H1 (cell line): ENCODE results near the gene UNC5B. TPM values are rescaled to one million over a fixed set of nuclear protein-coding genes. Genes with fewer than 3 reads are reported as not detected.

Experiments
- CTCF ChIA-PET: fragments of 300-600 bp; sonication (Branson Sonifier 250); formaldehyde crosslinking; loops from one replicate; lab custom pipeline; 2021; ENCODE audit not compliant: partially characterized antibody; lab: Charles Lee
- POLR2A ChIA-PET: fragments of 300-600 bp; sonication (Branson Sonifier 250); formaldehyde crosslinking; loops from one replicate; lab custom pipeline; 2021; ENCODE audit warnings: inconsistent platforms; ENCODE audit not compliant: partially characterized antibody; lab: Charles Lee
- DNase-seq, 2 experiments: peaks; one replicate each; pipeline versions ENCODE4 v3.0.0 to v3.0.0-alpha.2; 2010 to 2022; ENCODE audit warnings: low spot score in 2 of 2, low read depth in 1 of 2, mixed read lengths in 1 of 2
- FAIRE-seq: peaks from 2 replicates; lab custom pipeline; 2011; peaks lifted over from hg19 to GRCh38; lab: Jason Lieb, UNC
- H2AFZ ChIP-seq: 2 replicates; pipeline ENCODE4 v1.8.1; 2012; ENCODE audit warnings: low read length, inconsistent platforms
- H2AK5ac ChIP-seq: 2 replicates; pipeline ENCODE4 v1.6.1; 2013; ENCODE audit warnings: low read depth, low read length
- H2BK120ac ChIP-seq: replicated peaks from 2 replicates; pipeline ENCODE3; 2013; ENCODE audit warnings: low read depth, low read length, inconsistent platforms
- H2BK12ac ChIP-seq: 2 replicates; pipeline ENCODE4 v1.6.1; 2013; ENCODE audit warnings: low read depth, low read length
- H2BK15ac ChIP-seq: 2 replicates; pipeline ENCODE4 v1.6.1; 2013; ENCODE audit warnings: low read length
- H2BK20ac ChIP-seq: 2 replicates; pipeline ENCODE4 v1.6.1; 2013; ENCODE audit warnings: low read length
- H2BK5ac ChIP-seq: 2 replicates; pipeline ENCODE4 v1.6.1; 2013; ENCODE audit warnings: low read depth, low read length
- H3K14ac ChIP-seq: 2 replicates; pipeline ENCODE4 v1.6.1; 2013; ENCODE audit warnings: inconsistent platforms; ENCODE audit not compliant: insufficient read length
- H3K18ac ChIP-seq: 2 replicates; pipeline ENCODE4 v1.6.1; 2013; ENCODE audit warnings: low read length; ENCODE audit errors: extremely low read depth
- H3K23ac ChIP-seq: 2 replicates; pipeline ENCODE4 v1.6.1; 2013; ENCODE audit warnings: inconsistent platforms; ENCODE audit not compliant: insufficient read length
- H3K23me2 ChIP-seq: 2 replicates; pipeline ENCODE4 v1.6.1; 2013; ENCODE audit warnings: low read depth, low read length
- H3K27ac ChIP-seq: 2 replicates; pipeline ENCODE4 v1.6.1; 2011; ENCODE audit warnings: low read depth, low read length, inconsistent platforms
- H3K27me3 ChIP-seq, 4 experiments: replicated peaks in 1 of 4; 1 replicate in 1 of 4; 2 replicates in 3 of 4; pipeline versions ENCODE4 v1.6.1 to v1.8.1; 2011 to 2013; ENCODE audit warnings: low read length in 3 of 4, mild to moderate bottlenecking in 3 of 4, inconsistent platforms in 2 of 4, mixed read lengths in 2 of 4, moderate library complexity in 1 of 4; ENCODE audit not compliant: control insufficient read depth in 3 of 4, insufficient read depth in 3 of 4; ENCODE audit errors: extremely low read depth in 1 of 4
- H3K36me3 ChIP-seq, 4 experiments: 2 replicates each; pipeline versions ENCODE4 v1.6.1 to v1.8.1; 2011 to 2013; ENCODE audit warnings: mild to moderate bottlenecking in 4 of 4, low read length in 3 of 4, moderate library complexity in 2 of 4, control low read depth in 1 of 4, inconsistent platforms in 1 of 4; ENCODE audit not compliant: insufficient read depth in 4 of 4, control insufficient read depth in 2 of 4
- H3K4ac ChIP-seq: replicated peaks from 2 replicates; pipeline ENCODE3; 2013; ENCODE audit warnings: low read length, low read depth, mixed read lengths, inconsistent platforms; ENCODE audit not compliant: insufficient read length
- H3K4me1 ChIP-seq, 4 experiments: replicated peaks in 1 of 4; 1 replicate in 1 of 4; 2 replicates in 3 of 4; pipeline versions ENCODE4 v1.6.1 to v1.8.1; 2011 to 2013; ENCODE audit warnings: low read length in 3 of 4, inconsistent platforms in 2 of 4, mixed read lengths in 1 of 4; ENCODE audit not compliant: insufficient read depth in 4 of 4, control insufficient read depth in 3 of 4
- H3K4me2 ChIP-seq, 2 experiments: 2 replicates each; pipeline versions ENCODE4 v1.6.1 to v1.8.1; 2011 to 2013; ENCODE audit warnings: low read depth in 2 of 2, low read length in 2 of 2, control low read depth in 1 of 2, inconsistent platforms in 1 of 2, mild to moderate bottlenecking in 1 of 2; ENCODE audit not compliant: insufficient read depth in 1 of 2
- H3K4me3 ChIP-seq, 4 experiments: fragments of 200-600, 300-600 bp in 1 of 4; sonication (generic), shearing (Covaris generic), sonication (Bioruptor Twin) in 1 of 4; 2 replicates each; pipeline versions ENCODE4 v1.5.1 to v1.8.1; 2011 to 2016; ENCODE audit warnings: low read length in 4 of 4, low read depth in 3 of 4, control low read depth in 2 of 4, inconsistent platforms in 2 of 4, mild to moderate bottlenecking in 2 of 4, mixed read lengths in 1 of 4, moderate library complexity in 1 of 4; ENCODE audit not compliant: insufficient read depth in 2 of 4; ENCODE audit errors: extremely low read depth in 1 of 4
- H3K56ac ChIP-seq: replicated peaks from 2 replicates; pipeline ENCODE3; 2013; ENCODE audit warnings: low read depth, mild to moderate bottlenecking, mixed read lengths, low read length, inconsistent platforms; ENCODE audit not compliant: insufficient read length
- H3K79me1 ChIP-seq: 2 replicates; pipeline ENCODE4 v1.6.1; 2013; ENCODE audit warnings: low read depth, low read length, control low read depth
- H3K79me2 ChIP-seq, 2 experiments: 2 replicates each; pipeline versions ENCODE4 v1.6.1 to v1.8.1; 2012 to 2013; ENCODE audit warnings: low read length in 2 of 2, mild to moderate bottlenecking in 2 of 2, inconsistent platforms in 1 of 2; ENCODE audit not compliant: insufficient read depth in 2 of 2, control insufficient read depth in 1 of 2
- H3K9ac ChIP-seq, 4 experiments: replicated peaks in 1 of 4; 1 replicate in 1 of 4; 2 replicates in 3 of 4; pipeline versions ENCODE4 v1.6.1 to v1.8.1; 2011 to 2013; ENCODE audit warnings: low read depth in 3 of 4, low read length in 3 of 4, control low read depth in 2 of 4, mild to moderate bottlenecking in 2 of 4, moderate library complexity in 2 of 4, inconsistent platforms in 1 of 4; ENCODE audit errors: extremely low read depth in 1 of 4
- H3K9me3 ChIP-seq, 2 experiments: 2 replicates each; pipeline versions ENCODE4 v1.6.1 to v1.8.1; 2012 to 2013; ENCODE audit warnings: mild to moderate bottlenecking in 2 of 2, moderate library complexity in 2 of 2, control low read depth in 1 of 2, inconsistent platforms in 1 of 2, low read depth in 1 of 2, low read length in 1 of 2, mixed read lengths in 1 of 2; ENCODE audit not compliant: insufficient read depth in 2 of 2
- H4K20me1 ChIP-seq, 2 experiments: replicated peaks in 1 of 2; 2 replicates each; pipeline versions ENCODE3 to v1.8.1; 2011 to 2013; ENCODE audit warnings: inconsistent platforms in 2 of 2, low read length in 2 of 2, mild to moderate bottlenecking in 1 of 2; ENCODE audit not compliant: insufficient read depth in 2 of 2, control insufficient read depth in 1 of 2
- H4K5ac ChIP-seq: 2 replicates; pipeline ENCODE4 v1.6.1; 2013; ENCODE audit warnings: low read length, low read depth, mixed read lengths, inconsistent platforms; ENCODE audit not compliant: insufficient read length
- H4K8ac ChIP-seq: 2 replicates; pipeline ENCODE4 v1.8.0; 2013; ENCODE audit warnings: mild to moderate bottlenecking, moderate library complexity, low read length, inconsistent platforms; ENCODE audit not compliant: insufficient read depth; ENCODE audit errors: extremely low read depth
- H4K91ac ChIP-seq: replicated peaks from 2 replicates; pipeline ENCODE3; 2013; ENCODE audit warnings: low read length, mixed read lengths, inconsistent platforms; ENCODE audit not compliant: insufficient read length
- ATF2 ChIP-seq: IDR thresholded peaks from 2 replicates; pipeline ENCODE4 v1.6.1; 2012; ENCODE audit warnings: low read length, inconsistent platforms
- CTBP2 ChIP-seq: IDR thresholded peaks from 2 replicates; pipeline ENCODE4 v1.7.0; 2011; ENCODE audit warnings: borderline replicate concordance, mild to moderate bottlenecking, moderate library complexity, mixed read lengths, low read length; ENCODE audit not compliant: insufficient read depth, insufficient read length
- EGR1 ChIP-seq: IDR thresholded peaks from 2 replicates; pipeline ENCODE4 v1.6.1; 2011; ENCODE audit warnings: low read depth, low read length, borderline replicate concordance
- NRF1 ChIP-seq: IDR thresholded peaks from 2 replicates; pipeline ENCODE4 v1.6.1; 2011; ENCODE audit warnings: mild to moderate bottlenecking, low read depth, low read length, improper control_type of control experiment
- SP2 ChIP-seq: IDR thresholded peaks from 2 replicates; pipeline ENCODE4 v1.6.1; 2012; ENCODE audit warnings: mild to moderate bottlenecking, low read length, inconsistent platforms
- SUZ12 ChIP-seq: fragments of 200-600 bp; sonication (generic); IDR thresholded peaks from 2 replicates; pipeline ENCODE4 v1.6.1; 2012; ENCODE audit warnings: mild to moderate bottlenecking, inconsistent platforms, low read length, moderate library complexity, mixed read lengths
- TAF7 ChIP-seq: optimal IDR thresholded peaks from 2 replicates; pipeline ENCODE3; 2011; ENCODE audit warnings: low read depth, mild to moderate bottlenecking, inconsistent platforms, low read length, moderate library complexity, borderline replicate concordance
- WGBS, 2 experiments: shearing (Covaris generic) in 1 of 2; methylation state at CpG; one replicate each; pipeline versions ENCODE4 v1.1.6 to v1.1.7; 2013 to 2015; ENCODE audit warnings: low lambda C conversion rate in 2 of 2, mixed read lengths in 2 of 2, inconsistent platforms in 1 of 2, low coverage in 1 of 2, missing lambda C conversion rate in 1 of 2; ENCODE audit not compliant: insufficient replicate concordance in 2 of 2, insufficient coverage in 1 of 2, insufficient read length in 1 of 2; ENCODE audit errors: extremely low coverage in 1 of 2, missing lambda C conversion rate in 1 of 2; 5-methylcytosine and 5-hydroxymethylcytosine counted together
- polyA plus RNA-seq, 7 experiments: library from polyadenylated mRNA; depleted of rRNA in 3 of 7; stranded (reverse) in 5 of 7; unstranded in 2 of 7; fragments of >200 nt in 5 of 7; fragments of 200-250 nt in 2 of 7; gene quantifications; 1 replicate in 5 of 7; 2 replicates in 1 of 7; 4 replicates in 1 of 7; pipeline versions ENCODE4 v1.2.1 to v1.2.3, GENCODE V29; 2011 to 2013; ENCODE audit warnings: missing spikeins in 2 of 7, mixed read lengths in 2 of 7
- total RNA-seq: library from RNA; stranded (reverse); fragmentation: NEBNext Ultra II Directional; extraction: Animal tissue kit (Norgen Biotek cat#: 25700); gene quantifications from 2 replicates; pipeline ENCODE4 v1.2.1, GENCODE V29; 2021
- TF ChIP-seq, protein P1 (sequence below): IDR thresholded peaks from 2 replicates; pipeline ENCODE4 v1.6.1; 2012; ENCODE audit warnings: inconsistent platforms

Gene UNC5B
- total and polyA plus RNA-seq, 2 of the 8 experiments (the other 6 are each of a cell fraction or from before 2014, with no cell fraction given) = 27.9 to 31.8 TPM

DNA sequence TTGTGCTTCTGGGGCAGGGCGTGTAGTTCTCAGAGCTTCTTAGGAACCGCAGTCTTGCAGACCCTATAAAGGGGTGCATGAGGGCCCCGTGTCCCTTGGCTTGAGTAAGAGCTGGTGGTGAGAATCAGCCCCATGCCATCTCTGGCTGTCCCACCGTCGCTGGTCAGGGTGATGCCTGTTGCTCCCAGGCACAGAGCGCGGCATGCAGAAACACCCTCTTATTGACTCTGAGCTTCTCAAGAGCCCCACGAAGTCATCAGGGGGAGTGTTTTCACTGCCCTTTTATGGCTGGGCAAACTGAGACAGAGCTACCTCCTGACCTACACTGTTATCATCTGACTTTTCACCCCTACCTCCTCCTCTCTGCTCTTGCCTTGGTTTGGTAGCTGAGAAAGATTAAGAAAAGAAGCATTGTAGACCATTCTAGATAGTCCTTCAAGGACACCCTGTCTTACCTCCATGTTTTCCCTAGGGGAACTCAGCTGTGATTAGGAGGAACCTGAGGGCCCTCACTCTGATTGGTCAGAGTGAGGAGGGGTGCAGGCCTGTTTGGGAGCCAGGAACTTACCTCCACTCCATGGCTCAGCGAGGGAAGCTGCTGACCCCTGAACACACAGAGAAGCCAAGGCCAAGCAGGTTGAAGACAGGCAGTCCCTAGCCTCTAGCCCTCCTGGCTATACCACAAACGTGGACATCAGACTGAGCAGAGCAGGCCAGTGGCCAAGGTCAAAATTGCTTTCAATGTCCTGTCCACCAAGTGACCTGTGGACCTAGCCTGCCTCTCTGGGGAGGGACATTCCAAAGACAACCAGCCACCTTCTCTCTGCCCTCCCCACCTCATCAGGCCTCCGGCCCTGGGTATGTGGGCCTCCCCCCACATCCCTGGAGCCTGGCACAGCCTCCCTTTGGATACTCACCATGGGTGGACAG, 17.6 kb downstream of the UNC5B start:
- peaks cover 4 to 14% (median 7%) of the 10 kb centered on the region in 4 experiments; a peak in 6 of 7 replicates for H3K4me1 ChIP-seq
- TF ChIP-seq SP2 = no peak
- TF ChIP-seq, protein P1, sequence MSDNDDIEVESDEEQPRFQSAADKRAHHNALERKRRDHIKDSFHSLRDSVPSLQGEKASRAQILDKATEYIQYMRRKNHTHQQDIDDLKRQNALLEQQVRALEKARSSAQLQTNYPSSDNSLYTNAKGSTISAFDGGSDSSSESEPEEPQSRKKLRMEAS = no peak
- no peak for TF ChIP-seq ATF2
- no peak for TF ChIP-seq EGR1
- no peak for TF ChIP-seq CTBP2
- no peak for TF ChIP-seq TAF7
- TF ChIP-seq SUZ12 = no peak
- TF ChIP-seq NRF1 = no peak

More for the DNA sequence above, 17.6 kb downstream of the UNC5B start:
- Histone ChIP-seq H4K5ac (no peak overlapping the region), H4K8ac (no peak overlapping the region), H4K20me1 (peaks cover 4 to 14% of the 10 kb centered on the region in 2 experiments), H2AFZ (no peak overlapping the region), H3K23ac (no peak overlapping the region), H3K27ac (no peak overlapping the region), H3K36me3 (no peaks in the 10 kb centered on the region), H3K14ac (no peak overlapping the region), H2BK12ac (no peak overlapping the region; the same call in 1 of the 2 replicates), H2AK5ac (no peak overlapping the region; the same call in 1 of the 2 replicates), H3K4ac (no peak overlapping the region), H3K4me2 (no peak overlapping the region), H2BK15ac (no peak overlapping the region), H3K79me2 (peaks cover 0 to 26% of the 10 kb centered on the region in 2 experiments; a peak in 2 of 4 replicates), H3K27me3 (0 out of 7 replicates have a peak, but pooled peaks cover 0 to 2% (median 0%) of the 10 kb centered on the region in 4 experiments), H4K91ac (no peak overlapping the region), H3K23me2 (no peaks in the 10 kb centered on the region), H3K18ac (no peak overlapping the region), H2BK120ac (no peak overlapping the region), H3K56ac (no peak overlapping the region), H3K9me3 (no peaks in the 10 kb centered on the region), H3K9ac (no peak overlapping the region; a peak in 1 of 7 replicates), H2BK20ac (0 out of 2 replicates have a peak overlapping the region, but pooled peaks have one; percentile 15), H2BK5ac (no peak overlapping the region), H3K79me1 (peaks cover 7% of the 10 kb centered on the region), H3K4me3 (no peak overlapping the region)
- FAIRE-seq (no peak), DNase-seq (no peak)
- ChIA-PET POLR2A (interaction anchor here (1.3 to 3.9 kb wide), 4 partner anchors 12 to 17 kb away, joined by 4 to 14 read pairs (median 8); partner anchors contain the start of gene UNC5B), CTCF (interaction anchor here (0.8 to 3.2 kb wide), 16 partner anchors 8 to 478 kb away, joined by 3 to 16 read pairs (median 6); no protein-coding TSS in a partner anchor)
- 88% methylated on average over 11 of the region's 11 CpGs; no CpG with 5 or more reads in 1 of the 2 experiments for WGBS, 2 experiments
